T-helper 1 cell treated with Interleukin-12 subunit alpha and Interleukin-12 subunit beta and Interleukin-4 antibody, amounts not matched to agents 30 μg/mL and 1 μg/mL, for 36 hours (primary cell): ENCODE measurements around the gene OXCT1.
"Not testable (repeated sequence)": the region's sequence is repeated elsewhere in the genome, so short reads cannot be mapped to it uniquely, and the experiment has no call there.

Source experiments
- H3K27ac Mint-ChIP-seq: one replicate; pipeline ENCODE4 v1.8.0; 2021; ENCODE audit warnings: mild to moderate bottlenecking, mixed read lengths
- H3K27me3 Mint-ChIP-seq: one replicate; pipeline ENCODE4 v1.8.0; 2021; ENCODE audit warnings: low read depth, mixed read lengths
- H3K36me3 Mint-ChIP-seq: one replicate; pipeline ENCODE4 v1.8.0; 2021; ENCODE audit warnings: low read depth, mixed read lengths
- H3K4me1 Mint-ChIP-seq: one replicate; pipeline ENCODE4 v1.8.0; 2021; ENCODE audit warnings: low read depth, mixed read lengths
- H3K4me3 Mint-ChIP-seq: one replicate; pipeline ENCODE4 v1.8.0; 2021; ENCODE audit warnings: mild to moderate bottlenecking, moderate library complexity, mixed read lengths
- H3K9me3 Mint-ChIP-seq: one replicate; pipeline ENCODE4 v1.8.0; 2021; ENCODE audit warnings: mixed read lengths

OXCT1 gene

GRCh38 chr5:41762426-41762825 lies 107.8 kb downstream of the OXCT1 start:
- H3K9me3 Mint-ChIP-seq = no peaks in the 10 kb centered on the region
- peaks cover 31% of the 10 kb centered on the region for H3K36me3 Mint-ChIP-seq
- H3K27ac Mint-ChIP-seq = no peak overlapping the region
- H3K27me3 Mint-ChIP-seq = no peaks in the 10 kb centered on the region
- no peak overlapping the region for H3K4me3 Mint-ChIP-seq
- peaks cover 2% of the 10 kb centered on the region for H3K4me1 Mint-ChIP-seq

- no peak overlapping the region for H3K27ac Mint-ChIP-seq
- no peaks in the 10 kb centered on the region for H3K9me3 Mint-ChIP-seq
- H3K36me3 Mint-ChIP-seq = peaks cover 36% of the 10 kb centered on the region
- H3K4me3 Mint-ChIP-seq = no peak overlapping the region
- no peaks in the 10 kb centered on the region for H3K27me3 Mint-ChIP-seq
- peaks cover 2% of the 10 kb centered on the region for H3K4me1 Mint-ChIP-seq
Measured at GRCh38 chr5:41761663-41762062, 108.6 kb downstream of the OXCT1 start.

GRCh38 chr5:41755705-41756104 lies 114.5 kb downstream of the OXCT1 start:
- Mint-ChIP-seq H3K27me3 (no peaks in the 10 kb centered on the region), H3K9me3 (no peaks in the 10 kb centered on the region), H3K36me3 (peaks cover 25% of the 10 kb centered on the region), H3K4me3 (no peak overlapping the region), H3K4me1 (peaks cover 5% of the 10 kb centered on the region), H3K27ac (no peak overlapping the region)

GRCh38 chr5:41754857-41755256 lies 115.4 kb downstream of the OXCT1 start:
- Mint-ChIP-seq H3K27me3 (no peaks in the 10 kb centered on the region), H3K4me3 (no peak overlapping the region), H3K4me1 (peaks cover 5% of the 10 kb centered on the region), H3K27ac (no peak overlapping the region), H3K36me3 (peaks cover 23% of the 10 kb centered on the region), H3K9me3 (no peaks in the 10 kb centered on the region)

GRCh38 chr5:41751867-41752266 lies 118.4 kb downstream of the OXCT1 start:
- no peaks in the 10 kb centered on the region for H3K9me3 Mint-ChIP-seq
- peaks cover 10% of the 10 kb centered on the region for H3K36me3 Mint-ChIP-seq
- peaks cover 5% of the 10 kb centered on the region for H3K4me1 Mint-ChIP-seq
- H3K4me3 Mint-ChIP-seq = no peak overlapping the region
- no peak overlapping the region for H3K27ac Mint-ChIP-seq
- no peaks in the 10 kb centered on the region for H3K27me3 Mint-ChIP-seq

GRCh38 chr5:41748631-41749030 lies 121.6 kb downstream of the OXCT1 start:
- H3K4me3 Mint-ChIP-seq = no peak overlapping the region
- no peaks in the 10 kb centered on the region for H3K27me3 Mint-ChIP-seq
- H3K4me1 Mint-ChIP-seq = peaks cover 2% of the 10 kb centered on the region
- no peak overlapping the region for H3K27ac Mint-ChIP-seq
- H3K36me3 Mint-ChIP-seq = peaks cover 26% of the 10 kb centered on the region
- peaks cover 5% of the 10 kb centered on the region for H3K9me3 Mint-ChIP-seq

GRCh38 chr5:41747708-41748107 lies 122.5 kb downstream of the OXCT1 start:
- H3K36me3 Mint-ChIP-seq = peaks cover 25% of the 10 kb centered on the region
- peaks cover 5% of the 10 kb centered on the region for H3K9me3 Mint-ChIP-seq
- H3K4me1 Mint-ChIP-seq = no peaks in the 10 kb centered on the region
- H3K27ac Mint-ChIP-seq = no peak overlapping the region
- no peaks in the 10 kb centered on the region for H3K27me3 Mint-ChIP-seq
- no peak overlapping the region for H3K4me3 Mint-ChIP-seq

- Mint-ChIP-seq H3K9me3 (peaks cover 5% of the 10 kb centered on the region), H3K4me1 (no peaks in the 10 kb centered on the region), H3K4me3 (no peak overlapping the region), H3K36me3 (peaks cover 24% of the 10 kb centered on the region), H3K27me3 (no peaks in the 10 kb centered on the region), H3K27ac (no peak overlapping the region)
Measured at GRCh38 chr5:41747301-41747700, 122.9 kb downstream of the OXCT1 start.

- H3K4me3 Mint-ChIP-seq, H3K4me1 Mint-ChIP-seq, H3K27ac Mint-ChIP-seq, H3K27me3 Mint-ChIP-seq, H3K9me3 Mint-ChIP-seq: not testable (repeated sequence)
- H3K36me3 Mint-ChIP-seq = peaks cover 41% of the 10 kb centered on the region
Measured at GRCh38 chr5:41742608-41743007, 127.6 kb downstream of the OXCT1 start.

- Mint-ChIP-seq H3K9me3 (no peaks in the 10 kb centered on the region), H3K27me3 (no peaks in the 10 kb centered on the region), H3K27ac (no peak overlapping the region), H3K36me3 (peaks cover 41% of the 10 kb centered on the region), H3K4me3 (no peak overlapping the region), H3K4me1 (no peaks in the 10 kb centered on the region)
Measured at GRCh38 chr5:41738710-41739354, 131.4 kb downstream of the OXCT1 start.

- Mint-ChIP-seq H3K9me3 (no peaks in the 10 kb centered on the region), H3K4me1 (no peaks in the 10 kb centered on the region), H3K27ac (no peak overlapping the region), H3K4me3 (no peak overlapping the region), H3K36me3 (peaks cover 38% of the 10 kb centered on the region), H3K27me3 (no peaks in the 10 kb centered on the region)
Measured at GRCh38 chr5:41736641-41737040, 133.6 kb downstream of the OXCT1 start.

GRCh38 chr5:41735213-41735612 lies 135.0 kb downstream of the OXCT1 start:
- Mint-ChIP-seq H3K27me3 (no peaks in the 10 kb centered on the region), H3K27ac (no peak overlapping the region), H3K36me3 (peaks cover 39% of the 10 kb centered on the region), H3K4me1 (no peaks in the 10 kb centered on the region), H3K9me3 (no peaks in the 10 kb centered on the region), H3K4me3 (no peak overlapping the region)

- not testable (repeated sequence) for H3K9me3 Mint-ChIP-seq, H3K4me3 Mint-ChIP-seq, H3K4me1 Mint-ChIP-seq, H3K27ac Mint-ChIP-seq, H3K27me3 Mint-ChIP-seq
- peaks cover 15% of the 10 kb centered on the region for H3K36me3 Mint-ChIP-seq
Measured at GRCh38 chr5:41729381-41729780, 140.8 kb downstream of the OXCT1 start.

- Mint-ChIP-seq H3K9me3 (no peaks in the 10 kb centered on the region), H3K27ac (no peak overlapping the region), H3K36me3 (peaks cover 15% of the 10 kb centered on the region), H3K4me1 (no peaks in the 10 kb centered on the region), H3K4me3 (no peak overlapping the region), H3K27me3 (no peaks in the 10 kb centered on the region)
Measured at GRCh38 chr5:41728281-41728680, 141.9 kb downstream of the OXCT1 start.

GRCh38 chr5:41722359-41722950 lies 147.8 kb downstream of the OXCT1 start:
- H3K4me1 Mint-ChIP-seq = no peaks in the 10 kb centered on the region
- H3K36me3 Mint-ChIP-seq = no peaks in the 10 kb centered on the region
- H3K27ac Mint-ChIP-seq = no peak overlapping the region
- no peaks in the 10 kb centered on the region for H3K9me3 Mint-ChIP-seq
- H3K4me3 Mint-ChIP-seq = no peak overlapping the region
- H3K27me3 Mint-ChIP-seq = peaks cover 29% of the 10 kb centered on the region
